SK-N-SH (cell line): ENCODE results near the gene CHD5. TPM values are rescaled to one million over a fixed set of nuclear protein-coding genes. Genes with fewer than 3 reads are reported as not detected.
A peak's percentile ranks its signal among the peaks of the same experiment; 100 is the strongest.

Source experiments
- CTCF ChIA-PET: fragments of 300-600, 350-600 bp; formaldehyde crosslinking; extraction: SDS; loops from one replicate; lab custom pipeline; 2021; lab: Yijun Ruan, JAX
- POLR2A ChIA-PET: fragments of 350-600 bp; sonication (Branson Sonifier 250); formaldehyde crosslinking; extraction: SDS; loops from one replicate; lab custom pipeline; 2020; ENCODE audit warnings: antibody characterized with exemption, inconsistent platforms; lab: Yijun Ruan, JAX
- DNase-seq: peaks from one replicate; pipeline ENCODE4 v3.0.0; 2012
- H2AFZ ChIP-seq: fragments of 200-600 bp; sonication (generic); 2 replicates; pipeline ENCODE4 v1.8.1; 2016; ENCODE audit warnings: antibody characterized with exemption, mild to moderate bottlenecking, low read depth
- H3F3A ChIP-seq: fragments of 200-600 bp; sonication (generic); replicated peaks from 2 replicates; pipeline ENCODE3; 2016; ENCODE audit warnings: antibody characterized with exemption, mild to moderate bottlenecking; ENCODE audit not compliant: insufficient read depth
- H3K27ac ChIP-seq, 2 experiments: fragments of 200-500 bp in 1 of 2; fragments of 200-600 bp in 1 of 2; sonication (Bioruptor generic) in 1 of 2; sonication (generic), shearing (Covaris generic) in 1 of 2; 2 replicates each; pipeline versions ENCODE4 v1.5.1 to v1.6.1; 2014 to 2016; ENCODE audit warnings: low read depth in 2 of 2, inconsistent platforms in 1 of 2, low read length in 1 of 2, mild to moderate bottlenecking in 1 of 2, mixed read lengths in 1 of 2
- H3K27me3 ChIP-seq: fragments of 200-600 bp; sonication (generic), shearing (Covaris generic); 2 replicates; pipeline ENCODE4 v1.6.1; 2016; ENCODE audit warnings: mixed run types; ENCODE audit not compliant: insufficient read depth
- H3K36me3 ChIP-seq, 2 experiments: fragments of 200-500 bp in 1 of 2; fragments of 200-600 bp in 1 of 2; sonication (Bioruptor generic) in 1 of 2; sonication (generic) in 1 of 2; replicated peaks in 1 of 2; 2 replicates each; pipeline versions ENCODE3 to v1.5.1; 2014 to 2016; ENCODE audit warnings: low read length in 1 of 2, mild to moderate bottlenecking in 1 of 2; ENCODE audit not compliant: insufficient read depth in 2 of 2, control insufficient read depth in 1 of 2
- H3K4me1 ChIP-seq, 2 experiments: fragments of 200-500 bp in 1 of 2; fragments of 200-600 bp in 1 of 2; sonication (Bioruptor generic) in 1 of 2; sonication (generic), shearing (Covaris generic) in 1 of 2; 2 replicates each; pipeline versions ENCODE4 v1.5.1 to v1.6.1; 2014 to 2016; ENCODE audit warnings: low read depth in 1 of 2, low read length in 1 of 2, mixed run types in 1 of 2; ENCODE audit not compliant: insufficient read depth in 2 of 2, control insufficient read depth in 1 of 2
- H3K4me2 ChIP-seq: fragments of 200-600 bp; sonication (generic), shearing (Covaris generic); 2 replicates; pipeline ENCODE4 v1.6.1; 2017; ENCODE audit warnings: mixed run types
- H3K4me3 ChIP-seq, 2 experiments: fragments of 200-500 bp in 1 of 2; fragments of 200-600 bp in 1 of 2; sonication (Bioruptor generic) in 1 of 2; sonication (generic), shearing (Covaris generic) in 1 of 2; 2 replicates each; pipeline versions ENCODE4 v1.5.1 to v1.8.1; 2014 to 2016; ENCODE audit warnings: low read depth in 2 of 2, inconsistent platforms in 1 of 2, low read length in 1 of 2, mild to moderate bottlenecking in 1 of 2, mixed read lengths in 1 of 2, moderate library complexity in 1 of 2
- H3K79me2 ChIP-seq: fragments of 200-600 bp; sonication (generic); 2 replicates; pipeline ENCODE4 v1.8.1; 2017; ENCODE audit warnings: mild to moderate bottlenecking; ENCODE audit not compliant: insufficient read depth
- H3K9ac ChIP-seq: fragments of 200-600 bp; sonication (generic); 2 replicates; pipeline ENCODE4 v1.6.1; 2017; ENCODE audit warnings: mixed run types
- H3K9me2 ChIP-seq: fragments of 200-600 bp; sonication (generic); 2 replicates; pipeline ENCODE4 v1.6.1; 2017; ENCODE audit warnings: mixed run types
- H3K9me3 ChIP-seq: fragments of 200-600 bp; sonication (generic); 2 replicates; pipeline ENCODE4 v1.6.1; 2017; ENCODE audit warnings: mixed run types, mild to moderate bottlenecking, moderate library complexity
- H4K20me1 ChIP-seq: fragments of 200-600 bp; sonication (generic); 2 replicates; pipeline ENCODE4 v1.6.1; 2017; ENCODE audit warnings: mild to moderate bottlenecking, mixed run types; ENCODE audit not compliant: insufficient read depth
- EP300 ChIP-seq, 2 experiments: IDR thresholded peaks; 2 replicates each; pipeline versions ENCODE4 v1.4.0 to v1.6.1; 2012; ENCODE audit warnings: borderline replicate concordance in 1 of 2, low read depth in 1 of 2, low read length in 1 of 2
- EZH2phosphoT487 ChIP-seq: fragments of 200-600 bp; sonication (generic); IDR thresholded peaks from 2 replicates; pipeline ENCODE4 v1.6.1; 2017; ENCODE audit warnings: low read depth, mixed run types, mild to moderate bottlenecking, antibody characterized with exemption, moderate library complexity, borderline replicate concordance
- FOSL2 ChIP-seq: IDR thresholded peaks from 2 replicates; pipeline ENCODE4 v1.4.0; 2012; ENCODE audit warnings: low read depth, mild to moderate bottlenecking, moderate library complexity, borderline replicate concordance
- FOXM1 ChIP-seq: IDR thresholded peaks from 2 replicates; pipeline ENCODE4 v1.4.0; 2012; ENCODE audit warnings: low read depth, mild to moderate bottlenecking
- MEF2A ChIP-seq: IDR thresholded peaks from 2 replicates; pipeline ENCODE4 v1.4.0; 2012; ENCODE audit warnings: low read depth, borderline replicate concordance
- MXI1 ChIP-seq: IDR thresholded peaks from 2 replicates; pipeline ENCODE4 v1.6.1; 2012; ENCODE audit warnings: mild to moderate bottlenecking, low read depth, low read length, improper control_type of control experiment
- NRF1 ChIP-seq: IDR thresholded peaks from 2 replicates; pipeline ENCODE4 v1.6.1; 2012; ENCODE audit warnings: low read depth, mild to moderate bottlenecking, low read length
- RAD21 ChIP-seq: IDR thresholded peaks from 2 replicates; pipeline ENCODE4 v1.6.1; 2012; ENCODE audit warnings: mild to moderate bottlenecking, low read length
- RFX5 ChIP-seq: IDR thresholded peaks from 2 replicates; pipeline ENCODE4 v1.6.1; 2012; ENCODE audit warnings: mild to moderate bottlenecking, improper control_type of control experiment, low read length
- RXRA ChIP-seq: IDR thresholded peaks from 2 replicates; pipeline ENCODE4 v1.4.0; 2012; ENCODE audit warnings: low read depth, mild to moderate bottlenecking, borderline replicate concordance
- SIN3A ChIP-seq: IDR thresholded peaks from 2 replicates; pipeline ENCODE4 v1.6.1; 2012; ENCODE audit warnings: low read depth, mild to moderate bottlenecking, low read length, moderate library complexity, borderline replicate concordance
- SMC3 ChIP-seq: IDR thresholded peaks from 2 replicates; pipeline ENCODE4 v1.6.1; 2012; ENCODE audit warnings: low read depth, low read length, improper control_type of control experiment
- TAF1 ChIP-seq: IDR thresholded peaks from 2 replicates; pipeline ENCODE4 v1.6.1; 2012; ENCODE audit warnings: low read depth, mild to moderate bottlenecking, low read length, moderate library complexity, borderline replicate concordance
- TCF12 ChIP-seq: IDR thresholded peaks from 2 replicates; pipeline ENCODE4 v1.4.0; 2012
- TEAD4 ChIP-seq: IDR thresholded peaks from 2 replicates; pipeline ENCODE4 v1.4.0; 2012; ENCODE audit warnings: mild to moderate bottlenecking, borderline replicate concordance; ENCODE audit not compliant: insufficient read depth
- YY1 ChIP-seq: IDR thresholded peaks from 2 replicates; pipeline ENCODE4 v1.4.0; 2012; ENCODE audit warnings: low read depth, mild to moderate bottlenecking
- WGBS: methylation state at CpG from one replicate; pipeline ENCODE4 v1.1.6; 2017; ENCODE audit warnings: low lambda C conversion rate; 5-methylcytosine and 5-hydroxymethylcytosine counted together
- polyA plus RNA-seq, 3 experiments: library from polyadenylated mRNA; depleted of rRNA; stranded (reverse); fragments of >200 nt; gene quantifications; 2 replicates each; pipeline ENCODE4 v1.2.3, GENCODE V29; 2012
- TF ChIP-seq, protein P1 (sequence below): IDR thresholded peaks from 2 replicates; pipeline ENCODE4 v1.4.0; 2012; ENCODE audit warnings: low read depth, borderline replicate concordance
- TF ChIP-seq, protein P2 (sequence below): IDR thresholded peaks from 2 replicates; pipeline ENCODE4 v1.6.1; 2012; ENCODE audit warnings: mild to moderate bottlenecking, low read depth, low read length, moderate library complexity
- TF ChIP-seq, protein P3 (sequence below): fragments of 200-600 bp; sonication (generic); IDR thresholded peaks from 2 replicates; pipeline ENCODE4 v1.6.1; 2017; ENCODE audit warnings: antibody characterized with exemption, mild to moderate bottlenecking, moderate library complexity
- TF ChIP-seq, protein P4 (sequence below): fragments of 150-350 bp; IDR thresholded peaks from 2 replicates; pipeline ENCODE4 v1.6.1; 2017; ENCODE audit warnings: antibody characterized with exemption, low read length, low read depth, borderline replicate concordance
- TF ChIP-seq, protein P5 (sequence below): IDR thresholded peaks from 2 replicates; pipeline ENCODE4 v1.4.0; 2012; ENCODE audit warnings: low read depth, borderline replicate concordance
- TF ChIP-seq, protein P6 (sequence below): fragments of 150-350 bp; IDR thresholded peaks from 2 replicates; pipeline ENCODE4 v1.6.1; 2016; ENCODE audit warnings: mild to moderate bottlenecking, low read depth, low read length

CHD5 gene
- polyA plus RNA-seq, 1 of the 3 experiments (the other 2 are of a cell fraction): 0.26 TPM

DNA sequence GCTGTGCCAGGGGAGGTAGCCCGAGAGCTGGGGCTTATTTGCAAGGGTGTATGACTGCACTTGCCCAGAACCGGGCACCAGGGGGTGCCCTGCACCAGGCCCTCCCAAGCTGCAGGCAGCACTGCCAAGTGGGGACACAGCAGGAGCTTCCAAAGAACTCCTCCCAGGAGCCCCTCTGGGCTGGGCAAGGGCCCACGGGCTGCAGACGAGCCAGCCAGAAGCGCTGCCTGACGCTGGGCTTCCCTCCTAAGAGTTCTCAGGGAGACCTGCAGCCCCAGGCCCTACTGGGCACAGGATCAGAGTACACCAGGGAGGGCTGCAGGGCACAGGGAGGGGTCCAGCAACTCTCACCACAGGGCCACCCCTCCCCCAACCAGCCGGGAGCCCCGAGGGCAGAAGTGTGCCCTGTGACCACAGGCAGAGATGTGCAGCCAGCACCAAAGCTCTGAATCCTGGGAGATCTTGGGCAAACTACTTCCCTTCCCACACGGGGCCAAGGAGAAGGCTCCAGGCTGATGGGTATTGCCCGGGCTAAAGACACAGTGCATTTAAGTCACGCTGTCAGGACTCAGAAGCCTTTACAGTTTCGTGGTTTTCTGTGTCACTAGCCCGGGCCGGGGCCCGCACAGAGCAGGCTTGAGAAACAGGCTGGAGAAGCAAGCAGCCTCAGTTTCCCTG lies 71.0 kb downstream of the CHD5 start:
- Histone ChIP-seq H3K4me3 (no peak overlapping the region), H3F3A (no peaks in the 10 kb centered on the region), H3K9me2 (no peaks in the 10 kb centered on the region), H3K9me3 (no peaks in the 10 kb centered on the region), H2AFZ (no peak overlapping the region), H3K27ac (no peak overlapping the region), H3K4me2 (no peak overlapping the region), H4K20me1 (no peaks in the 10 kb centered on the region), H3K4me1 (peaks cover 0 to 11% of the 10 kb centered on the region in 2 experiments; a peak in 1 of 4 replicates), H3K79me2 (no peaks in the 10 kb centered on the region), H3K27me3 (no peaks in the 10 kb centered on the region), H3K9ac (no peak overlapping the region), H3K36me3 (no peaks in the 10 kb centered on the region)
- CTCF ChIA-PET: interaction anchor here (0.5 to 5.6 kb wide), 32 partner anchors 9 to 1334 kb away, joined by 3 to 57 read pairs (median 4); partner anchors contain the start of gene HES3
- WGBS: 56% methylated on average over 10 of the region's 15 CpGs
- DNase-seq: peak; percentile 83
- POLR2A ChIA-PET: interaction anchor here (1.0 kb wide), 1 partner anchor 137 kb away, joined by 3 read pairs; no protein-coding TSS in a partner anchor
- no peak for TF ChIP-seq EZH2phosphoT487
- TF ChIP-seq, protein P1, sequence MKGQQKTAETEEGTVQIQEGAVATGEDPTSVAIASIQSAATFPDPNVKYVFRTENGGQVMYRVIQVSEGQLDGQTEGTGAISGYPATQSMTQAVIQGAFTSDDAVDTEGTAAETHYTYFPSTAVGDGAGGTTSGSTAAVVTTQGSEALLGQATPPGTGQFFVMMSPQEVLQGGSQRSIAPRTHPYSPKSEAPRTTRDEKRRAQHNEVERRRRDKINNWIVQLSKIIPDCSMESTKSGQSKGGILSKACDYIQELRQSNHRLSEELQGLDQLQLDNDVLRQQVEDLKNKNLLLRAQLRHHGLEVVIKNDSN: no peak
- no peak for TF ChIP-seq MXI1
- no peak for TF ChIP-seq NRF1
- TF ChIP-seq, protein P2, sequence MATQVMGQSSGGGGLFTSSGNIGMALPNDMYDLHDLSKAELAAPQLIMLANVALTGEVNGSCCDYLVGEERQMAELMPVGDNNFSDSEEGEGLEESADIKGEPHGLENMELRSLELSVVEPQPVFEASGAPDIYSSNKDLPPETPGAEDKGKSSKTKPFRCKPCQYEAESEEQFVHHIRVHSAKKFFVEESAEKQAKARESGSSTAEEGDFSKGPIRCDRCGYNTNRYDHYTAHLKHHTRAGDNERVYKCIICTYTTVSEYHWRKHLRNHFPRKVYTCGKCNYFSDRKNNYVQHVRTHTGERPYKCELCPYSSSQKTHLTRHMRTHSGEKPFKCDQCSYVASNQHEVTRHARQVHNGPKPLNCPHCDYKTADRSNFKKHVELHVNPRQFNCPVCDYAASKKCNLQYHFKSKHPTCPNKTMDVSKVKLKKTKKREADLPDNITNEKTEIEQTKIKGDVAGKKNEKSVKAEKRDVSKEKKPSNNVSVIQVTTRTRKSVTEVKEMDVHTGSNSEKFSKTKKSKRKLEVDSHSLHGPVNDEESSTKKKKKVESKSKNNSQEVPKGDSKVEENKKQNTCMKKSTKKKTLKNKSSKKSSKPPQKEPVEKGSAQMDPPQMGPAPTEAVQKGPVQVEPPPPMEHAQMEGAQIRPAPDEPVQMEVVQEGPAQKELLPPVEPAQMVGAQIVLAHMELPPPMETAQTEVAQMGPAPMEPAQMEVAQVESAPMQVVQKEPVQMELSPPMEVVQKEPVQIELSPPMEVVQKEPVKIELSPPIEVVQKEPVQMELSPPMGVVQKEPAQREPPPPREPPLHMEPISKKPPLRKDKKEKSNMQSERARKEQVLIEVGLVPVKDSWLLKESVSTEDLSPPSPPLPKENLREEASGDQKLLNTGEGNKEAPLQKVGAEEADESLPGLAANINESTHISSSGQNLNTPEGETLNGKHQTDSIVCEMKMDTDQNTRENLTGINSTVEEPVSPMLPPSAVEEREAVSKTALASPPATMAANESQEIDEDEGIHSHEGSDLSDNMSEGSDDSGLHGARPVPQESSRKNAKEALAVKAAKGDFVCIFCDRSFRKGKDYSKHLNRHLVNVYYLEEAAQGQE: no peak
- TF ChIP-seq RAD21: peak; percentile 77
- TF ChIP-seq, protein P3, sequence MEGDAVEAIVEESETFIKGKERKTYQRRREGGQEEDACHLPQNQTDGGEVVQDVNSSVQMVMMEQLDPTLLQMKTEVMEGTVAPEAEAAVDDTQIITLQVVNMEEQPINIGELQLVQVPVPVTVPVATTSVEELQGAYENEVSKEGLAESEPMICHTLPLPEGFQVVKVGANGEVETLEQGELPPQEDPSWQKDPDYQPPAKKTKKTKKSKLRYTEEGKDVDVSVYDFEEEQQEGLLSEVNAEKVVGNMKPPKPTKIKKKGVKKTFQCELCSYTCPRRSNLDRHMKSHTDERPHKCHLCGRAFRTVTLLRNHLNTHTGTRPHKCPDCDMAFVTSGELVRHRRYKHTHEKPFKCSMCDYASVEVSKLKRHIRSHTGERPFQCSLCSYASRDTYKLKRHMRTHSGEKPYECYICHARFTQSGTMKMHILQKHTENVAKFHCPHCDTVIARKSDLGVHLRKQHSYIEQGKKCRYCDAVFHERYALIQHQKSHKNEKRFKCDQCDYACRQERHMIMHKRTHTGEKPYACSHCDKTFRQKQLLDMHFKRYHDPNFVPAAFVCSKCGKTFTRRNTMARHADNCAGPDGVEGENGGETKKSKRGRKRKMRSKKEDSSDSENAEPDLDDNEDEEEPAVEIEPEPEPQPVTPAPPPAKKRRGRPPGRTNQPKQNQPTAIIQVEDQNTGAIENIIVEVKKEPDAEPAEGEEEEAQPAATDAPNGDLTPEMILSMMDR: peak; percentile 31
- TF ChIP-seq, protein P4, sequence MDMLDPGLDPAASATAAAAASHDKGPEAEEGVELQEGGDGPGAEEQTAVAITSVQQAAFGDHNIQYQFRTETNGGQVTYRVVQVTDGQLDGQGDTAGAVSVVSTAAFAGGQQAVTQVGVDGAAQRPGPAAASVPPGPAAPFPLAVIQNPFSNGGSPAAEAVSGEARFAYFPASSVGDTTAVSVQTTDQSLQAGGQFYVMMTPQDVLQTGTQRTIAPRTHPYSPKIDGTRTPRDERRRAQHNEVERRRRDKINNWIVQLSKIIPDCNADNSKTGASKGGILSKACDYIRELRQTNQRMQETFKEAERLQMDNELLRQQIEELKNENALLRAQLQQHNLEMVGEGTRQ: no peak
- TF ChIP-seq, protein P5, sequence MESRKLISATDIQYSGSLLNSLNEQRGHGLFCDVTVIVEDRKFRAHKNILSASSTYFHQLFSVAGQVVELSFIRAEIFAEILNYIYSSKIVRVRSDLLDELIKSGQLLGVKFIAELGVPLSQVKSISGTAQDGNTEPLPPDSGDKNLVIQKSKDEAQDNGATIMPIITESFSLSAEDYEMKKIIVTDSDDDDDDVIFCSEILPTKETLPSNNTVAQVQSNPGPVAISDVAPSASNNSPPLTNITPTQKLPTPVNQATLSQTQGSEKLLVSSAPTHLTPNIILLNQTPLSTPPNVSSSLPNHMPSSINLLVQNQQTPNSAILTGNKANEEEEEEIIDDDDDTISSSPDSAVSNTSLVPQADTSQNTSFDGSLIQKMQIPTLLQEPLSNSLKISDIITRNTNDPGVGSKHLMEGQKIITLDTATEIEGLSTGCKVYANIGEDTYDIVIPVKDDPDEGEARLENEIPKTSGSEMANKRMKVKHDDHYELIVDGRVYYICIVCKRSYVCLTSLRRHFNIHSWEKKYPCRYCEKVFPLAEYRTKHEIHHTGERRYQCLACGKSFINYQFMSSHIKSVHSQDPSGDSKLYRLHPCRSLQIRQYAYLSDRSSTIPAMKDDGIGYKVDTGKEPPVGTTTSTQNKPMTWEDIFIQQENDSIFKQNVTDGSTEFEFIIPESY: no peak
- TF ChIP-seq SIN3A: no peak
- peak; percentile 55; the same call in 1 of the 2 replicates for TF ChIP-seq SMC3
- TF ChIP-seq FOXM1: no peak
- no peak for TF ChIP-seq EP300 (IDR thresholded peaks at IDR 0.05; ENCODE audit: borderline replicate concordance in 1 of 2, low read depth in 1 of 2, low read length in 1 of 2)
- TF ChIP-seq TAF1: no peak
- TF ChIP-seq YY1: no peak
- TF ChIP-seq, protein P6, sequence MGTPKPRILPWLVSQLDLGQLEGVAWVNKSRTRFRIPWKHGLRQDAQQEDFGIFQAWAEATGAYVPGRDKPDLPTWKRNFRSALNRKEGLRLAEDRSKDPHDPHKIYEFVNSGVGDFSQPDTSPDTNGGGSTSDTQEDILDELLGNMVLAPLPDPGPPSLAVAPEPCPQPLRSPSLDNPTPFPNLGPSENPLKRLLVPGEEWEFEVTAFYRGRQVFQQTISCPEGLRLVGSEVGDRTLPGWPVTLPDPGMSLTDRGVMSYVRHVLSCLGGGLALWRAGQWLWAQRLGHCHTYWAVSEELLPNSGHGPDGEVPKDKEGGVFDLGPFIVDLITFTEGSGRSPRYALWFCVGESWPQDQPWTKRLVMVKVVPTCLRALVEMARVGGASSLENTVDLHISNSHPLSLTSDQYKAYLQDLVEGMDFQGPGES: no peak
- TF ChIP-seq TEAD4: no peak
- no peak for TF ChIP-seq RFX5
- TF ChIP-seq MEF2A: no peak
- TF ChIP-seq FOSL2: no peak
- no peak for TF ChIP-seq RXRA
- TF ChIP-seq TCF12: no peak
